Mesodermal cell (in vitro differentiated cells): ENCODE measurements around the gene CAMP.
"Not testable (repeated sequence)": the region's sequence is repeated elsewhere in the genome, so short reads cannot be mapped to it uniquely, and the experiment has no call there.

ENCODE experiments used
- H3K27ac ChIP-seq: 2 replicates; pipeline ENCODE4 v1.7.0; 2013; ENCODE audit warnings: mild to moderate bottlenecking, low read depth, low read length, moderate library complexity; ENCODE audit not compliant: severe bottlenecking
- H3K36me3 ChIP-seq: 2 replicates; pipeline ENCODE4 v1.7.1; 2013; ENCODE audit warnings: mild to moderate bottlenecking, low read length, moderate library complexity; ENCODE audit not compliant: control insufficient read depth, insufficient read depth
- H3K4me1 ChIP-seq: one replicate; pipeline ENCODE4 v1.7.1; 2013; ENCODE audit warnings: mild to moderate bottlenecking, low read length; ENCODE audit not compliant: insufficient read depth, control insufficient read depth, poor library complexity, severe bottlenecking
- H3K4me3 ChIP-seq: 2 replicates; pipeline ENCODE4 v1.7.0; 2013; ENCODE audit warnings: low read length, control low read depth, mild to moderate bottlenecking; ENCODE audit not compliant: insufficient read depth, poor library complexity, severe bottlenecking; ENCODE audit errors: extremely low read depth
- H3K9me3 ChIP-seq: 2 replicates; pipeline ENCODE4 v1.7.1; 2013; ENCODE audit warnings: mild to moderate bottlenecking, low read length, moderate library complexity; ENCODE audit not compliant: control insufficient read depth
- WGBS, 2 experiments: methylation state at CpG; one replicate each; pipeline ENCODE4 v1.1.5; 2013; ENCODE audit warnings: missing lambda C conversion rate in 2 of 2; ENCODE audit not compliant: insufficient coverage in 2 of 2; 5-methylcytosine and 5-hydroxymethylcytosine counted together

The CAMP gene

GRCh38 chr3:48248095-48248850 lies 25.0 kb downstream of the CAMP start:
- H3K9me3 ChIP-seq, result no peaks in the 10 kb centered on the region
- 93% methylated on average over 4 of the region's 4 CpGs; no CpG with 5 or more reads in 1 of the 2 experiments for WGBS, 2 experiments
- peaks cover 5% of the 10 kb centered on the region for H3K4me1 ChIP-seq
- H3K36me3 ChIP-seq, result peaks cover 42% of the 10 kb centered on the region
- no peak overlapping the region for H3K4me3 ChIP-seq
- no peak overlapping the region for H3K27ac ChIP-seq

GRCh38 chr3:48256557-48256956 lies 33.3 kb downstream of the CAMP start:
- Histone ChIP-seq H3K9me3 (peaks cover 4% of the 10 kb centered on the region), H3K4me3 (no peak overlapping the region), H3K27ac (no peak overlapping the region), H3K4me1 (no peaks in the 10 kb centered on the region), H3K36me3 (peaks cover 50% of the 10 kb centered on the region)
- WGBS, 2 experiments, result 90 to 95% methylated on average over 5 to 7 of the region's 8 CpGs

- Histone ChIP-seq H3K4me1 (no peaks in the 10 kb centered on the region), H3K4me3 (no peak overlapping the region), H3K36me3 (peaks cover 53% of the 10 kb centered on the region), H3K27ac (no peak overlapping the region), H3K9me3 (peaks cover 4% of the 10 kb centered on the region)
- WGBS, 2 experiments, result no CpG with 5 or more reads among the region's 1 CpG
These were observed 35.2 kb downstream of the CAMP start for GRCh38 chr3:48258530-48258929.

GRCh38 chr3:48267782-48268181 lies 44.5 kb downstream of the CAMP start:
- H3K9me3 ChIP-seq, result peaks cover 4% of the 10 kb centered on the region
- H3K4me1 ChIP-seq, result no peaks in the 10 kb centered on the region
- H3K4me3 ChIP-seq, result no peak overlapping the region
- H3K27ac ChIP-seq, result no peak overlapping the region
- H3K36me3 ChIP-seq, result peaks cover 68% of the 10 kb centered on the region
- WGBS, 2 experiments, result 100% methylated on average over 2 of the region's 2 CpGs; no CpG with 5 or more reads in 1 of the 2 experiments

GRCh38 chr3:48268381-48268935 lies 45.2 kb downstream of the CAMP start:
- WGBS, 2 experiments, result 93 to 100% methylated on average over 5 to 9 of the region's 13 CpGs
- Histone ChIP-seq H3K27ac (no peak overlapping the region), H3K9me3 (peaks cover 4% of the 10 kb centered on the region), H3K4me1 (no peaks in the 10 kb centered on the region), H3K36me3 (peaks cover 64% of the 10 kb centered on the region), H3K4me3 (no peak overlapping the region)

GRCh38 chr3:48268936-48269561 lies 45.8 kb downstream of the CAMP start:
- peaks cover 62% of the 10 kb centered on the region for H3K36me3 ChIP-seq
- H3K27ac ChIP-seq, result no peak overlapping the region
- H3K9me3 ChIP-seq, result peaks cover 4% of the 10 kb centered on the region
- no peaks in the 10 kb centered on the region for H3K4me1 ChIP-seq
- whole genome bisulfite sequencing, 2 experiments, result 96% methylated on average over 15 to 17 of the region's 23 CpGs
- H3K4me3 ChIP-seq, result no peak overlapping the region

GRCh38 chr3:48269592-48269991 lies 46.3 kb downstream of the CAMP start:
- H3K36me3 ChIP-seq, result peaks cover 62% of the 10 kb centered on the region
- H3K9me3 ChIP-seq, result peaks cover 4% of the 10 kb centered on the region
- WGBS, 2 experiments, result 95 to 100% methylated on average over 1 to 7 of the region's 8 CpGs
- H3K27ac ChIP-seq, result no peak overlapping the region
- no peaks in the 10 kb centered on the region for H3K4me1 ChIP-seq
- H3K4me3 ChIP-seq, result no peak overlapping the region

GRCh38 chr3:48270306-48270705 lies 47.0 kb downstream of the CAMP start:
- WGBS, 2 experiments, result 89% methylated on average over 2 of the region's 2 CpGs
- H3K36me3 ChIP-seq, result peaks cover 57% of the 10 kb centered on the region
- H3K4me3 ChIP-seq, result no peak overlapping the region

GRCh38 chr3:48271223-48271622 lies 47.9 kb downstream of the CAMP start:
- WGBS, 2 experiments, result 90 to 96% methylated on average over 9 to 10 of the region's 10 CpGs
- H3K36me3 ChIP-seq, result peaks cover 49% of the 10 kb centered on the region
- not testable (repeated sequence) for H3K4me1 ChIP-seq, H3K27ac ChIP-seq, H3K4me3 ChIP-seq, H3K9me3 ChIP-seq

More at GRCh38 chr3:48270306-48270705, 47.0 kb downstream of the CAMP start:
- Histone ChIP-seq H3K9me3 (peaks cover 4% of the 10 kb centered on the region), H3K27ac (no peak overlapping the region), H3K4me1 (no peaks in the 10 kb centered on the region)

- 95 to 97% methylated on average over 27 to 30 of the region's 38 CpGs for WGBS, 2 experiments
- peaks cover 6% of the 10 kb centered on the region for H3K4me1 ChIP-seq
- H3K9me3 ChIP-seq, result peaks cover 4% of the 10 kb centered on the region
- no peak overlapping the region for H3K4me3 ChIP-seq
- peaks cover 42% of the 10 kb centered on the region for H3K36me3 ChIP-seq
- H3K27ac ChIP-seq, result no peak overlapping the region
These were observed 48.6 kb downstream of the CAMP start for GRCh38 chr3:48271763-48272498.
